SH-SY5Y (cell line): ENCODE measurements around the gene ADIG.

Source experiments
- GATA2 ChIP-seq: IDR thresholded peaks from 2 replicates; pipeline ENCODE4 v1.6.1; 2011; ENCODE audit warnings: mild to moderate bottlenecking, low read depth, low read length
- GATA3 ChIP-seq: IDR thresholded peaks from 2 replicates; pipeline ENCODE4 v1.6.1; 2011; ENCODE audit warnings: low read depth, mild to moderate bottlenecking, low read length, moderate library complexity

GRCh38 chr20:38557174-38557573 is 23.8 kb upstream of the ADIG start:
- TF ChIP-seq GATA2 = no peak
- TF ChIP-seq GATA3 = no peak
